Chondrocyte (in vitro differentiated cells): ENCODE data around the gene ZC3H12A. TPM values are rescaled to one million over a fixed set of nuclear protein-coding genes. Genes with fewer than 3 reads are reported as not detected.
"Not testable (repeated sequence)": the region's sequence is repeated elsewhere in the genome, so short reads cannot be mapped to it uniquely, and the experiment has no call there.

Experiments used
- DNase-seq: peaks from one replicate; pipeline ENCODE4 v3.0.0; 2021; ENCODE audit warnings: mixed read lengths, low spot score
- H3K27ac Mint-ChIP-seq: one replicate; pipeline ENCODE4 v1.8.0; 2021; ENCODE audit warnings: mild to moderate bottlenecking, moderate library complexity, mixed read lengths; ENCODE audit not compliant: unreplicated experiment
- H3K27me3 Mint-ChIP-seq: 2 replicates; pipeline ENCODE4 v1.8.0; 2021; ENCODE audit warnings: low read depth, mixed read lengths
- H3K36me3 Mint-ChIP-seq: 2 replicates; pipeline ENCODE4 v1.8.0; 2021; ENCODE audit warnings: low read depth, mixed read lengths
- H3K4me1 Mint-ChIP-seq: 2 replicates; pipeline ENCODE4 v1.8.0; 2021; ENCODE audit warnings: low read depth, mild to moderate bottlenecking, mixed read lengths
- H3K4me3 Mint-ChIP-seq: one replicate; pipeline ENCODE4 v1.8.0; 2021; ENCODE audit warnings: mild to moderate bottlenecking, moderate library complexity, mixed read lengths; ENCODE audit not compliant: unreplicated experiment
- H3K9me3 Mint-ChIP-seq: 2 replicates; pipeline ENCODE4 v1.8.0; 2021; ENCODE audit warnings: low read depth, mixed read lengths
- total RNA-seq: library from RNA; stranded (reverse); gene quantifications from 3 replicates; pipeline ENCODE4 v1.2.1, GENCODE V29; 2021
- TF ChIP-seq, protein P1 (sequence below): fragments of 200-600 bp; sonication (generic); IDR thresholded peaks from 2 replicates; pipeline ENCODE4 v1.5.0; 2021; ENCODE audit warnings: antibody characterized with exemption, mild to moderate bottlenecking, moderate library complexity

ZC3H12A gene
- total RNA-seq, 1 donor from 2014 or later, result 6.9 TPM

GRCh38 chr1:37509181-37509580 is 34.8 kb downstream of the ZC3H12A start:
- no peak for DNase-seq
- peaks cover 15% of the 10 kb centered on the region for H3K4me1 Mint-ChIP-seq

GRCh38 chr1:37513795-37514349 is 39.5 kb downstream of the ZC3H12A start:
- no peaks in the 10 kb centered on the region for H3K27me3 Mint-ChIP-seq
- peaks cover 12% of the 10 kb centered on the region for H3K36me3 Mint-ChIP-seq
- H3K9me3 Mint-ChIP-seq, result no peaks in the 10 kb centered on the region
- H3K4me3 Mint-ChIP-seq, result peak overlapping the region; percentile 87
- peaks cover 25% of the 10 kb centered on the region for H3K4me1 Mint-ChIP-seq
- no peak for DNase-seq
- TF ChIP-seq, protein P1, sequence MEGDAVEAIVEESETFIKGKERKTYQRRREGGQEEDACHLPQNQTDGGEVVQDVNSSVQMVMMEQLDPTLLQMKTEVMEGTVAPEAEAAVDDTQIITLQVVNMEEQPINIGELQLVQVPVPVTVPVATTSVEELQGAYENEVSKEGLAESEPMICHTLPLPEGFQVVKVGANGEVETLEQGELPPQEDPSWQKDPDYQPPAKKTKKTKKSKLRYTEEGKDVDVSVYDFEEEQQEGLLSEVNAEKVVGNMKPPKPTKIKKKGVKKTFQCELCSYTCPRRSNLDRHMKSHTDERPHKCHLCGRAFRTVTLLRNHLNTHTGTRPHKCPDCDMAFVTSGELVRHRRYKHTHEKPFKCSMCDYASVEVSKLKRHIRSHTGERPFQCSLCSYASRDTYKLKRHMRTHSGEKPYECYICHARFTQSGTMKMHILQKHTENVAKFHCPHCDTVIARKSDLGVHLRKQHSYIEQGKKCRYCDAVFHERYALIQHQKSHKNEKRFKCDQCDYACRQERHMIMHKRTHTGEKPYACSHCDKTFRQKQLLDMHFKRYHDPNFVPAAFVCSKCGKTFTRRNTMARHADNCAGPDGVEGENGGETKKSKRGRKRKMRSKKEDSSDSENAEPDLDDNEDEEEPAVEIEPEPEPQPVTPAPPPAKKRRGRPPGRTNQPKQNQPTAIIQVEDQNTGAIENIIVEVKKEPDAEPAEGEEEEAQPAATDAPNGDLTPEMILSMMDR, result no peak
- H3K27ac Mint-ChIP-seq, result peak overlapping the region; percentile 66

More at GRCh38 chr1:37509181-37509580, 34.8 kb downstream of the ZC3H12A start:
- no peak overlapping the region for H3K27ac Mint-ChIP-seq
- TF ChIP-seq, protein P1, result peak; percentile 55
- no peaks in the 10 kb centered on the region for H3K27me3 Mint-ChIP-seq
- peaks cover 21% of the 10 kb centered on the region for H3K36me3 Mint-ChIP-seq
- no peaks in the 10 kb centered on the region for H3K9me3 Mint-ChIP-seq
- no peak overlapping the region for H3K4me3 Mint-ChIP-seq

DNA sequence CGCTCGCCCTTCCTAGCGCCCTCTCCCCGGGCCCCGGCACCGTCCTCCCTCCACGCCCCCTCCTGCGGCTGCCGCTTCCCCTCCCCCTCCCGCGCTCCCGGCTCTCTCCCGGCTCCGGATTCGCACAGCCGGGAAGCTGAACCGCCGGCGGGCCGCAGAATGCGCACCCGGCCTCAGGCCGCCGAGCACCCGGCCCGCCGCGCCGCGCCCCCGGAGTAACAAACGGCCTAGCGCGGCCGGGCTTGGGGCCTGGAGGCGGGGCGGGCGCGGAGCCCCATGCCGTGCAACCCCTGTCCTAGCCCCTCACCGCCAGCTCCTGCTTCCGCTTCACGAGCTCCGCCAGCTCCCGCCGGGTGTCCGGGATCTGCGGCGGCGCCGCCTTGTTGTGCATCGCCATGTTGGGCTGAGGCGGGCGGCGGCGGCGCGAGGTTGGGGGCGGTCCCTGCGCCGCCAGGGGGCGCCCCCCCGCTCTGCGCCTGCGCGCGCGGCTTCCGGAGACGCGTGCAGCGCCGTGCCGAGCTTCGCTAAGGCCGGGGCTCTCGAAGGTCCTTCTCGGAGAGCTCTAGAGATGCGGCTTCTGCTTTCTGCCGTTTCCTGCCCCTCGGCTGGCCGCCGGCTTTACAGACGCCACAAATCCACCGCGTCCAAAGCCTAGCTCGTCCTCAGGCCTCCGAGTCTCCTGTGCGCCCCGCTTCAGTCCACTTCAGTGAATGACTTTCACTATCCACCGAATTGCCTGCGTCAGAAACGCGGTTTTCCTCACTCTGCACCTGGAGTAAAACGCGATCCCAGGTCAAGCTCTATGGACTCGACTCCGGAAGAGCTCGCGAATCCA is 40.2 kb downstream of the ZC3H12A start, which contains the start of gene MEAF6:
MEAF6 (minus strand) TSS at position 417 of the 835 bp plus-strand sequence; CDS start at position 397, 20 bp downstream.
- peaks cover 20% of the 10 kb centered on the region for H3K4me1 Mint-ChIP-seq
- TF ChIP-seq, protein P1, result peak; percentile 90
- peak; percentile 95 for DNase-seq
- peak within 1 kb of the TSS; percentile 87 for H3K4me3 Mint-ChIP-seq
- no peaks in the 10 kb centered on the region for H3K9me3 Mint-ChIP-seq
- H3K36me3 Mint-ChIP-seq, result peaks cover 8% of the 10 kb centered on the region
- H3K27ac Mint-ChIP-seq, result peak within 1 kb of the TSS; percentile 97
- H3K27me3 Mint-ChIP-seq, result no peaks in the 10 kb centered on the region

GRCh38 chr1:37515185-37516034 is 41.0 kb downstream of the ZC3H12A start:
- H3K4me3 Mint-ChIP-seq, result peak overlapping the region; percentile 87
- DNase-seq, result no peak
- peak overlapping the region; percentile 97 for H3K27ac Mint-ChIP-seq
- peaks cover 20% of the 10 kb centered on the region for H3K4me1 Mint-ChIP-seq
- TF ChIP-seq, protein P1, result no peak
- H3K9me3 Mint-ChIP-seq, result no peaks in the 10 kb centered on the region
- H3K27me3 Mint-ChIP-seq, result no peaks in the 10 kb centered on the region
- H3K36me3 Mint-ChIP-seq, result peaks cover 8% of the 10 kb centered on the region

DNA sequence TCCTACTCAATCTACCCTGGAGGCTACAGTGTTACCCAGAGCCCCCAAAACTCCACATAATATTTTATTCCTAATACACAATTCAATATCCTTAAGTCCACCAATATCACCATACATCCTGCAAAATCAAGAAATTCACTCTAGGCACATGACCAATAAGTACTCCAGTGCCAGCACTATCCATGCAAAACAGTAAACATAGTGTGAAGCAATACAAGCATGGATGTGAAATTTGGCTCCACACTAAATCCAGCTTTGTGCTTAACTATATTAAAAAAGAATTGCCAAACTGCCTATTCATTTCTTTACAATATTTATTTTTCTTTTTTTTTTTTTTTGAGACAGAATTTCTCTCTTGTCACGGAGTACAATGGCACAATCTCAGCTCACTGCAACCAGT is 43.2 kb downstream of the ZC3H12A start:
- Mint-ChIP-seq H3K4me1 (peaks cover 20% of the 10 kb centered on the region), H3K4me3 (no peak overlapping the region), H3K36me3 (no peaks in the 10 kb centered on the region), H3K9me3 (no peaks in the 10 kb centered on the region), H3K27ac (no peak overlapping the region), H3K27me3 (no peaks in the 10 kb centered on the region)
- DNase-seq, result no peak
- TF ChIP-seq, protein P1, result no peak

DNA sequence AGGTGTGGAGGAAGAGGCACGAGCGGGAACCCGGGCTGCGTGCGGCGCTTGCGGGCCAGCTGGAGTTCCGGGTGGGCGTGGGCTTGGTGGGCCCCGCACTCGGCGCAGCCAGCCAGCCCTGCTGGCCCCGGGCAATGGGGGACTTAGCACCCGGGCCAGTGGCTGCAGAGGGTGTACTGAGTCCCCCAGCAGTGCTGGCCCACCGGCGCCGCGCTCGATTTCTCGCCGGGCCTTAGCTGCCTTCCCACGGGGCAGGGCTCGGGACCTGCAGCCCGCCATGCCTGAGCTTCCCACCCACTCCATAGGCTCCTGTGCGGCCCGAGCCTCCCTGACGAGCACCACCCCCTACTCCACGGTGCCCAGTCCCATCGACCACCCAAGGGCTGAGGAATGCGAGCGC is 43.9 kb downstream of the ZC3H12A start:
- not testable (repeated sequence) for H3K36me3 Mint-ChIP-seq, H3K4me3 Mint-ChIP-seq, H3K27me3 Mint-ChIP-seq, H3K27ac Mint-ChIP-seq, DNase-seq, H3K9me3 Mint-ChIP-seq
- H3K4me1 Mint-ChIP-seq, result peaks cover 18% of the 10 kb centered on the region

DNA sequence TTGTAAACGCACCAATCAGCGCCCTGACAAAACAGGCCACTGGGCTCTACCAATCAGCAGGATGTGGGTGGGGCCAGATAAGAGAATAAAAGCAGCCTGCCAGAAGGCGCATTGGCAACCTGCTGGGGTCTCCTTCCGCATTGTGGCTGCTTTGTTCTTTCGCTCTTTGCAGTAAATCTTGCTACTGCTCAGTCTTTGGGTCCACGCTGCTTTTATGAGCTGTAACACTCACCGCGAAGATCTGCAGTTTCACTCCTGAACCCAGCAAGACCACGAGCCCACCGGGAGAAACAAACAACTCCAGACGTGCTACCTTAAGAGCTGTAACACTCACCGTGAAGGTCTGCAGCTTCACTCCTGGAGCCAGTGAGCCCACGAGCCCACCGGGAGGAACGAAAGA is 44.5 kb downstream of the ZC3H12A start:
- H3K27me3 Mint-ChIP-seq, H3K27ac Mint-ChIP-seq, H3K4me3 Mint-ChIP-seq, H3K9me3 Mint-ChIP-seq, H3K36me3 Mint-ChIP-seq, DNase-seq: not testable (repeated sequence)
- H3K4me1 Mint-ChIP-seq, result peaks cover 11% of the 10 kb centered on the region
